Stimulated activated CD4-positive, alpha-beta T cell treated with anti-CD3 and anti-CD28 coated beads, Interleukin-15, amount 100 ng/mL, for 24 hours (primary cell): Measurements from ENCODE around the gene AGAP9.
"Not testable (repeated sequence)": the region's sequence is repeated elsewhere in the genome, so short reads cannot be mapped to it uniquely, and the experiment has no call there.

ENCODE experiments used
- DNase-seq: peaks from one replicate; pipeline ENCODE4 v3.0.0-alpha.2; 2020

Gene AGAP9

DNA sequence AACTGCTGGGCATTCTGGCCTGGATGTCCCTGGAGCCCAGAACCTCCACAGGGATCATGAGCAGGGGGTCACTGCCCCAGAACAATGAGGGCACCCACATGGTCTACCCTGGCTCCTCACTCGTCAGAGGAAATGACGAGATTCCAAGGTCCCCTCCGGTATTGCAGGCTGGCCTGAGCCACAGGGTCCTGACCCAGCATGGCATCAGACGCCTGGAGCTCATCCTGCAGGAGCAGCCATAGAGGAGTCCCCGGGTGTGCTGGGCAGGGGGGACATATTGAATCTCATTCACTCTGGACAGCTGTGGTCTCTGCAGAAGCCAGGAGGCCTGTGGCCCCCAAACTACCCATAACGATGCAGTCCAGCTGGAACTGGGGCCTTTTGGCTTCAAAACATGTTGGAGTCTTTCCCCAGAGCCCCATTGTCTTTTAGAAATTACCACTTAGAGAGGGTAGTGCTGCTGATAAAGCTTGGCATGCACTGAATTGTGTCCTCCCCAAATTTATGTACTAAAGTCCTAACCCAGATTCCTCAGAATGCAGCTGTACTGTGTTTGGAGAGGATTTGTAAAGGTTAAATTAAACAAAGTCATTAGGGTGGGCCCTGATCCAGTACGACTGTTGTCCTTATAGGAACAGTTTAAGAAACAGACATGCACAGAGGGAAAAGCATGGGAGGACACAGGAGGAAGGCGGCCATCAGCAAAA is 67.2 kb downstream of the AGAP9 start:
- DNase-seq: no peak

GRCh38 chr10:47455350-47456078 is 67.9 kb downstream of the AGAP9 start:
- not testable (repeated sequence) for DNase-seq

DNA sequence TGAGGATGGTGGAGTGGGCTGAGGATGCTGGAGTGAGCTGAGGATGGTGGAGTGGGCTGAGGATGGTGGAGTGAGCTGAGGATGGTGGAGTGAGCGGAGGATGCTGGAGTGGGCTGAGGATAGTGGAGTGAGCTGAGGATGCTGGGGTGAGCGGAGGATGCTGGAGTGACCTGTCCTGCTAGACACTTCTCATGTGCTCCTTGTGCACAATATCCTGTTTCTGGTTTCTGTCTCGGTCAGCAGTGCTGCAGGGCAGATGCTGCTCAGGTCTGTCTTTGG is 68.7 kb downstream of the AGAP9 start:
- no peak for DNase-seq

DNA sequence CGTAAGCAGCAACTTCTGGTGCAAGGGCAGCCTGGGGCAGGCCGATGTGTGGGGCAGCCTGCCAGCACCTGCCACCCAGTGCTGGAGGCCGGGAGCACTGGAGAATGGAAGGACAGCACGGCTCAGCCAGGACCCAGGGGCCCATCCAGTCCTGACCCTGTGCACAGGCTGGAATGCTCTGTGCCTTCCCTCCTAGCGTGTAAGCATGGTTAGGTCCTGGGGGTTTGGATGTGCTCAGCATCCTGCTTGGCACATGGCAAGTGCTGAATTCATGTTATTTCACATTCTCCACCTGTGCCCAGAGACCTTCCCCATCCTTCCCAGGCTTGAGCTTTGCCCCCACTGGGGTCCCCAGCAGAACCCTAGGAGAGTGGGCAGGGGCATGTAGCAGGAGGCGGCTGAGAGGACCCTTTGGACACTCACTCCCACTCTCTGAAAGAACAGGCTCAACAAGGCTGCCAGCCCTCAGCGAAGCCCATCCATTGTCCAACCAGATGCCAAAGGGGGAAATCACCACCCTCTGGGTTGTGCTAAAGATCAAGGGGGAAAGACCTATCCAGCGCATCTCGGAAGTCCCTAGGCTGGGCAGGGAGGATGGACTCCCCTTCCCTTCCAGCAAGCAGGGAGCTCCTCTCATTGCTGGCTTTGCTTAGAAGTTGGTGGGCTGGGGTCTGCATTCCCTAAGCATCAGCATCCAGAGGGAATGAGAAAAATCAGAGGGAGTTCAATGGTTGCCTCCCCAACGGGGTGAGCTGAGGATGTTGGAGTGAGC is 69.2 kb downstream of the AGAP9 start:
- DNase-seq: no peak

DNA sequence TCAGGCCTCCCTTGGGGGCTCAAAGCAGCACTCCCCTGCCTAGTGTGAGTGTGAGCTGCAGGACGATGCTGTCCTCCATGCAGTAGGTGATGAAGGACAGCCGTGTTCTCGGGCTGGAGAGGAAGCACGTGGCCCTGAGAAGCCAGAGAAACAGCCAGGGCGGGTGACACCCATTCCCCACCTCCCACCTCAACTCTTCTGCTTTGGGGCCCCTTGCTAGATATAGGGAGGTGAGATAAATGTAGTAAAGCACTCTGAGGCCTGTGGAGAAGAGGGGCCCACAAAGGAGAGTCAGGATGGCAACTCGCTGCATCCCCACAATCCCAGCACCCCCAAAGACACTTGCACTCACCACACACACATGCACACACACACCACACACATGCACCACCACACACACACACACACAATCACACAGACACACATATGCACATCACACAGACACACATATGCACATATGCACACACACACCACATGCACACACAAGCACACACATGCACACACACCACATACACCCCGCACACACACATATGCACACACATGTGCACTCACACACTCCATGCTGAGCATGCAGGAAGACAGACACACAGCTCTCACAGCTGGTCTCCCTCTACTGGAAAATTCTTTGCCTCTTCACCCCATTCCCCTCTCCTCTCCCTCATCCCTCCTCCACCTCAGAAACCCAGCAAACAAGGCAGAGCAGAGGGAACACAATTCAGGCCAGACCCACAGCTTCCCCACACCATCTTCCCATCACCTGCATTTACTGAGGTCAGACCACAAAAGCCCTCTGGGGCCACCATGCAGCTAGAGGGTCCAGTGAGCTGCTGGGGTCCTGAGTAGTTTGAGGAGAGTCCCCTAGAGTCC is 70.1 kb downstream of the AGAP9 start:
- no peak for DNase-seq

GRCh38 chr10:47452495-47453140 is 70.8 kb downstream of the AGAP9 start:
- DNase-seq: no peak

GRCh38 chr10:47451998-47452494 is 71.4 kb downstream of the AGAP9 start:
- DNase-seq: no peak
